ENCODE measurements around the gene TNFSF8.
A peak's percentile ranks its signal among the peaks of the same experiment; 100 is the strongest.

The TNFSF8 gene

DNA sequence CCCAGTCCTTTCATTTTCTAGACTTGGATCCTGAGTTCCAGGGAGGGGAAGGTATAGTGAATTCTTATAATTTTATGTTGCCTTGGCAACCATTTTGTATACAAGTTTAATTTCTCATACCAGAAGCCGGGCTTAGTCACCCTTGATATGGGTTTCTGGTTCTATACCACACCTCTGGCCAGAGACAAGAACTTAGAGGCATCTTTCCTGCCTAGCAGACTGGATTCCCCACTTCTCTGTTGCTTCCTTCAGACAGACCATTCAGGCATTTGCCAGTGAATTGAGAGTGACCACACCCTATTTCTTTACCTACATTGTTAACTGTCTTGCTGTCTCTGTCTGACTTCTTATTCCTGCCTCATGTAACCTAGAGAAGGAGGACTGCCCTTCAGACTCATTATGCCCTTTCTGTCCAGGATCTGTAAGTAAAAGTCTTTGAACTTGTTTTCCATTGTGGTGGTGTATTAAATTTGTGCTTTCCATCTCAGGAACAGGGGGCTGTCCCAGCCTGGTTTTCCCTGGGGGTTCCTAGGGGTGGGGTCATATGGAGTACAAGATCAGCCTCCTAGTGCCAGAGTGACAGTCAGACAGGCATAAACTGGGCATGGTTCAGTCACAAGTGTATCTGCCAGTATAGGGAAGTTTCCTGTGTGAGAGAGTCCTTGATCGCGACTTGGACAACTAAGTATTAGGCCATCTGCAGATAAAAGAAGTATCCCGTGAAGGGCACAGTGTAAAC, 27.4 kb downstream of the TNFSF8 start:
- no peak for DNase-seq

DNA sequence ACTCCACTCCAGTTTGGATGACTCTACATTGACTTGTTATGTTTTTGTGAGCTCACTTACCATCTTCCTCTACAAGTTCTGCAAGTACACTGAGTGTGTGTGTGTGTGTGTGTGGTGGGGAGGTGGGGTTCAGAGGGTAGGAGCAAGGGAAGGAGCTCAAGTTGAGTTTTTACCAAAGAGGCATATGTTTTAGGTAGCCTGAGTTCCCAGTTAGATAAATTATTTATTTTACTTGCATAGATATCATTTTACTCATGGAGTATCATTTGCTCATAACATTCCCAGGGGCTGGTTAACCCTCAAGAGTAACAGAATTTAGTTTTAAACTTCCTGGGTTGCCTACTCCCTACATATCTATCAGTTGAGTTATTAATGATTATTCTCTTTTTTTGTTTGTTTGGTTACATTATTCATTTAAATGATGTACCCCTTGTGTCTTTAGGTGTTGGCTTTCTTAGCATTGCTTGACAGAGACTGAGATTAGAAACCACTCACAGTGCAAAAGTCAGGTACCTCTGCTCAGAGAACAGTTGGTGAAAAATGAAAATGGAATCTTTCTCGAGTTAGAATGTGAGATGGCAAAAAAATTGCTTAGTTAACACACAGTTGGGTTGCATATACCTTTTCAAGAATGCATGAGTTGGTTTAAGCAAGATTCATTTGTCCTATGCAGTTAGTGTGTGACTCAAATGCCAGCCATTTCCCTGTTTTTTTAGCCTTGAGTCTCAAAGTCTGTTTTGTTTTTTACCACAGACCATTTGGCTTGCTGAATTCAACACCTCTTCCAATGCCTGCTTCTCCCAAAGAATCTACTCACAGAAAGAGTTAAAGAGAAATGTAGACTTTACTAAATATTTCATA, 29.2 kb downstream of the TNFSF8 start:
- DNase-seq = no peak

DNA sequence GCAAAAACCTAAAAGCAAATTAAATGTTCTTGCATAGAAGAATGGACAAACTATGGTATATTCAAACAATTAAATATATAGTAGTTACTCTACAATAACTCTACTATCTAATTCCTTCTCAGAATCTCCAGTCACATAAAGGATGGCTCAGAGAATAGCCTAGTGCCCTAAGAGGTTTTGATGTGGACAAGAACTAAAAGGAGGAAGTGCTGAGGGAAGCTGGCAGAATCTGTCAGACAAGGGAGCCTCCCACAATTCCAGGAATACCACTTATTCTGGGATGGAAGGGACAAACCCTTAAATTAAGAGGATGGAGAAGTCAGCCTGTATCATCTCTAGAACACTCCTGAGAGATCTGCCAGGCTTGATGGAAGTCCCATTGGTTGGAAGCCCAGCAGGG, 30.4 kb downstream of the TNFSF8 start:
- no peak for DNase-seq

DNA sequence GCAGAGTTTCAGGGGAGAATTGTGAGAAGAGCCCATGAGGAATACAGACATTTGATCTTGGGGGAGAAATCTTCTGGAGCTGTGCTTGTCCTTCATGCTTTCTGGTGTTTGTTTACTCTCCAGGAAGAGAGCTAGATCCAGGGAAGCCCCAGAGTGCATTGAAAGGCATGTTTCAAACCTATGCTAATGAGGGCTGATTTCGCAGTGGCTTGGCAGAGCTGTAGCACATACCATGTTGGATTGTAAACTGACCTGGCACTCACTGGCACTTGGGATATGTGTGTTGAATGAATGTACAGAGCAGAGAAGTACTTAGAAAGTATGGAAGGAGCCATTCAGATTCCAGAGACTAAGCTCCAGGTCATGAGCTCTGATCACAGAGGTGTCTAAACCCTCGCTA, 30.9 kb downstream of the TNFSF8 start:
- DNase-seq = no peak

DNA sequence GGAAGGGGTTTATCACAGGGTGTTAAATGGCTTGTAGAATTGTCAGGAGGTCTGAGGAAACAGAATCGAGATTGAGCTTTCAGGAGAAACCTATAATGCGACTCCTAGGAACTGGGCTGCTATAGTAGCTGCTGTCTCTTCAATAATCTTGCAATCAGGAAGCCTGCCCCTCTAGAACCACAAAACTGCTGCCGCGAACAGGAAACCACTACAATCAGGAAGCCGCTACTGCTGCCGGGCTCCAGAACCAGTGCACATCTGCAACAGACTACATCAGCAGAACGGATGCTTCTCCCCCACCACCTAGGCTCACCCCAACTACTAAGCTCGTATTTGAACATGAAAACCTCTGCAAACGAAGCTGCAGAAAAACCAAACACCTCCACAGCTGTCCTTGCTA, 31.6 kb downstream of the TNFSF8 start:
- peak; percentile 81 for DNase-seq

DNA sequence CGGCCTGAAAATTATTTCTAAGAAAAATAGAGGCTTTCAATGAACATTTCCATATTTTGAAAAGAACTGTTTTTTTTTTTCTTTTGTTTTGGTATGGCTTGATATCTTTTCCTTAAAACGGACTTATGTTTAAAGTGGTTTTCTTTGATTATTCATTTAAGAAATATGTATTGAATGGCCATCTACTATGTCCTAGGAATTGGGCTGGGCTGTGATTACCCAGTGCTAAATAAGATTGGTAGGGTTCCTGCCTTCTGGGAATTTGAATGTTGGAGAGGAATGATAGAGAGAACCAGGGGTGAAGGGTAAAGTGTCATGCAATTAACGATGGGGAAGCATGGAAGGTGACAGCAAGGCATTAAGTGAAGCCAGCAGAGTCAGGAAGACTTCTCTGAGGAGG, 33.2 kb downstream of the TNFSF8 start:
- DNase-seq = no peak

DNA sequence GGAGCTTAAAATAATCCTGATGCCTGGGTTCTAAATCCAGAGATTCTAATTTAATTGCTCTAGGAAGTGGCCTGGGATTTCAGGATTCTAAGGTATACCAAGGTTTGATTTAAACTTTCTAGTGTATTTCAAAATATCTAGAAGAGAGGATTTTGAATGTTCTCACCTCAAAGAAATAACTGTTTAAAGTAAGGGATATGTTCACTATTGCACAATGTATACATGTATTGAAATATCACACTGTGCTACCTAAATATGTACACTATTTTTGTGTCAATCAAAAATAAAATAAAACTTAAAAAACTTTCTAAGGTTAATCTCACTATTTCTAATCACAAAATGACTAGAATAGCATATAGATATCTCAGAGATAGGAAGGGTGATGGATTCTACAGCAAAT, 34.0 kb downstream of the TNFSF8 start:
- DNase-seq = no peak

DNA sequence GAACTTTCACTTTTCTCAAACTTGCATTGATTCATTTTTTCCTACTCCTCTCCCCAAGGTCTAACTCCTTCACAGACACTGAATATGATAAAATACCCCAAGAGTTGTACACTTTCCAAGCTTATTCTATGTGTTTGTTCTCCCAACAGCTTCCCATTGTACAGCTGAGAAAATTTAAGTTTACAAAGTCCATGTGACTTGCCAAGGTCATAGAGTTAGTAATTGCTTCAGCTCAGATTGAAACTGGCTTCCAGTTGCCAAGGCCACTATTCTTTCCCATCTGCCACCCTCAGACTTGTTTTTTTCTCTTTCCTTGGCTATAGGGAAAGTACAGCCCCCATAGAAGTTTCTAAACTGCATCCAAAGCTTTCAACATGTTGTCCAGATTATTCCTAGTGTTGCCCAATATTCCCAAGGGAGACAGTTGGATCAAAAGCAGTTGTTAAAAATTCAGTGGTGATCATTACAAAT, 34.8 kb downstream of the TNFSF8 start:
- no peak for DNase-seq

DNA sequence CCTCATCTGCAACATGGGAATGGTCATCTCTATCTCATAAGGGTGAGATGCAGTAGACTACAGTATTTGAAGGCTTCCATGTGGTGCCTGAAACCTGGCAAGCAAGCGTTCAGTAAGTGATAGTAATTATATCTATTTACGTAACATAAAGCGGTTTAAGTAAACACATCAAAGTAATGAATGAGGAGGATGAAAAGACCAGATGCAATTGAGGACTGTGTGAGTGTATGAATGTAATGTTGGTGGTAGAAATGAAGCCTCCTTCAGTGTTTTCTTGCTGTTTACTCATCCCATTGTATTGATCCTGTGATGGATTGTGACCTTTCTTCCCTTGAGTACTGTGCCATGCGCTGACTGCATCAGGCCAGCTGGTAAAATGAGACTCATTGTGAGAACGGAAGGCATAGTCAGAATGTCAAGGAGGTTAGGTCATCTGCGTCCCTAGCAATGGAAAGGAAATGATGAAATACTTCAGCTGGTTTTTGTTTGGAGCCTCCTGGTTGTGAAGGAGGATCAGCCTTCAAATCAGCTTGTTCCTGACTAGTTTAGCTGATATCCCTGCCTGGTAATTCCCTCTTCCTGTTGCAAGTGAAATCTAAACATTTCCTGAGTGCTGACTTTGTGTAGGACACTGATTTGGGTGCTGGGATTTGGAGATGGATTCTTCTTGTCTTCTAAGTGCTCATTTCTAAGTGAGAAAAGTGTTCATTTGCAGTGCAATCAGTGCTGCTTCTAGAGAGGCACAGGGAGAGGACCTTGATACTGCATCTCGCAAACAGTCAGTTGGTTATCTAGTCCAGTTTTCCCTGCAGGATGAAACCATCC, 35.6 kb downstream of the TNFSF8 start:
- DNase-seq = no peak

DNA sequence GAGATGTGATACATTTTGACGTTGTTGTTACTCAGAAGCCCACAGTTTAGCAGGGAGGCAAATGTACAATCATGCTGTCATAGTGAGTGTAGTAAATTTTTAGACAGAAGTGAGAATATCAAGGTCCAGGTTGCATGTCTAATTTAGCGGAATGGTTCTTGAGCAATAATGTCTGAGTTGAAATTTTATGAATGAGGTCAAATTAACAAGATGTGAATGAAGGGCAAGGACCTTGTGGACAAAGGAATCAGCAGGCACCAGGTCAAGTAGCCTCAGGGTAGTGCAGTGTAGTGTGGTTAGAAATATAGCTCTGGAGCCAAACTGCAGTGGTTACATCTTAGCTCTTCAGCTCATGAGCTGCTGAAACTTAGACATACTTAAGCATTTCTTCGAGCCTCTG, 36.2 kb downstream of the TNFSF8 start:
- DNase-seq = no peak

DNA sequence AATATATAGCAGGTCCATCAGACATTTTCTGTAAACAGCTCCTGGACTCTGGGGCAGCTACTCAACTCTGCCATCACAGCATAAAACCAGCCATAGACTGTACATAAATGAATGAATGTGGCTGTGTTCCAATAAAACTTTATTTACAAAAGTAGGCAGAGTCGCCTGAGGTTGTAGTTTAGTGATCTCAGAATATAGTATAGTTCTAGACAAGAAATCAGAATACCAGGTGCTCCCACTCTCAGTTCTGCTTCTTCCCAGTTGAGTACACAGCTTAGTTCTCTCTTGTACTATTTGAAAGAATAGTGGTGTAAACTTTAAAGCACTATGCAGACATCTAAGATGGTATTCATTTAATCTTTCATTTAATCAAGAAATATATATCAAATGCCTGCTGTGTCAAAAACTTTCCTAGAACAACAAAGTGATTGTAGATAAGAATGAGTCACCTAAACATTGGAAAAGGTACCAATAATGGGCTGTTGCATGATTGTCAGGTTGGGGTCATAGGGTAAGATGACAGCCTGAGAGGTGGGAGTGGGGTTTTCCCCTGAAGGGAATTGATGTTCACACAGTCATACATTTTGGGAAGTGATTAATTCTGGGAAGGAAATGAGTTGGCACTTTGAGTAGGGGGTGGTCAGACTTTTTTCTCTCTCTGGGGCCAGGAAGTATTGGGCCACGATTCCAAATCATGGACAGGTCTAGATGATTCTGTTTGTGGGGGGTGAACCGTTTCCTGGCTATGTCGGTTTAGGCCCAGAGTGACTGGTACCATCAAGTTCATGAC, 37.0 kb downstream of the TNFSF8 start:
- DNase-seq = no peak

DNA sequence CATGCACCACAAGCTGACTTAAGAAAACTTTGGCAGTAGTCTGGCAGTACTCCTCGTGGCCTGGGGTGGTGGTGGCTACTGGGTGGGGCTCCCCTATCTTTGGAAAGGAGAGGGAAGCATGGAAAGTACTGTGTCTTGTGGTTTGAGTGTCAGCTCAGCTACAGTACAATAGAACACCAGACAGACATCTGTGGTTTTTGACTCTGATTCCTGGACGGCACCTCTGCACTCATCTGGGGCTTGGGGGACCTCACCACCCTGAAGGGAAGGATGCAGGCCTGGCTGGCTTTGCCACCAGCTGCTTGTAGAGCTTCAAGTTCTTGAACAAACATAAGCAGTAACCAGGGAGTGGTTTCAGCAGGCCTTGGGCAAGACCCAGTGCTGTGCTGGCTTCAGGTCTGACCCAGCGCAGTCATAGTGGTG, 40.6 kb downstream of the TNFSF8 start:
- no peak for DNase-seq

DNA sequence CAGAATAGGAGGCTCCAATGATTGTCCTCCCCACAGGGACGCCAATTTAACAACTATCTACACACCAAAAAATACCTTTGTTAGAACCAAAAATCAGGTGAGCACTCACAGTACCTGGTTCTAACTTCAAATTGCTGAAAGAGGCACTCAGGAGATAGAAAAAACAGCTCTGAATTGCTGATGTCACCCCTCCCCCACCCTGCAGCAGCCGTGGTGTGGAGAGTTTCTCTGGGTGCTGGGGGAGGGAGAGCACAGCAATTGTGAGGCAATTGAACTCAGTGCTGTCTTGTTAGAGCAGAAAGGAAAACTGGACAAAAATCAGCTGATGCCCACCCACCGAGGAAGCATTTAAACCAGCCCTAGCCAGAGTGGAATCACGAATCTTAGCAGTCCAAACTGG, 41.8 kb downstream of the TNFSF8 start:
- DNase-seq = no peak

DNA sequence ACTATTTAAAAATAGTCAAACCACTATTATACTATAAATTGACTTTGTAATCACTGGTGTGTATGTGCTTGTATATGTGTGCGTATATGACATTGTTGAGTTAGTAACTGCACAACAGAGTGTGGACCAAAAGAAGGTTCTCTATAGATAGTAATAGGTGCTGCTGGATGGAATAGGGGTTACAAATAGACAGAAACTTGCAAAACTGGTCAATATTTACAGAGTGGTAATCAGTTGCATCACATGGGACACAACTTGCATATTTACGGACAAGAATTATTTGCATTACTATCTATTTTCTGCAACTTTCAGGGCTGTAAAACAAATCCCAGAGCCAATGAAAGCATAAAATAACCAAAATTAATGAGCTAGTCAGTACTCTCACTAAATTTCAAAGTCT, 42.4 kb downstream of the TNFSF8 start:
- DNase-seq = no peak

DNA sequence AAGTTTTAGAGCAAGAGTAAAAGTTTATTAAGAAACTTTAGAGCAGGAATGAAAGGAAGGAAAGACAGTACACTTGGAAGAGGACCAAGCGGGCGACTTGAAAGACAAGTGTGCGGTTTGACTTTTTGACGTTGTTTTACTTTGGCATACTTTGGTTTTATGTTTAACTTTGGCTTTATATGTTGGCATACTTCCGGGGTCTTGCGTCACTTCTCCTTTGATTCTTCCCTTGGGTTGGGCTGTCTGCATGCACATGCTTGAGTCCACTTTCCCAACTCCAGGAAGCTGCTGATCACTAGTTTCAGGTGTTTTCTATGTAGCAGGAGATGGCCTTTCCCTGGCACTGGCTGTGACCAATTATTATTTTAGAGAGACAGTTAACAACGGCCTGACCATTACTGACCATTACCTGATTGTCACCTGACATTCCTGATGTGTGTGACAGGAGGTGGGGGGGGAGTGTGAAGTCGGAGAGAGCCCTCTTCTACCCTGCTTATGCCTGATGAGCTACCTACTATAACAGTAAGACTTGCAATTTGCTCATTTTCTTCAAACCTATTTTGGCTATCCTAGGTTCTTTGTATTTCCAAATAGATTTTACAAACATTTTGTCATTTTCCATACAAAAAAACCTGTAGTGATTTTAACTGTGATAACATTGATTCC, 45.5 kb downstream of the TNFSF8 start:
- no peak for DNase-seq

DNA sequence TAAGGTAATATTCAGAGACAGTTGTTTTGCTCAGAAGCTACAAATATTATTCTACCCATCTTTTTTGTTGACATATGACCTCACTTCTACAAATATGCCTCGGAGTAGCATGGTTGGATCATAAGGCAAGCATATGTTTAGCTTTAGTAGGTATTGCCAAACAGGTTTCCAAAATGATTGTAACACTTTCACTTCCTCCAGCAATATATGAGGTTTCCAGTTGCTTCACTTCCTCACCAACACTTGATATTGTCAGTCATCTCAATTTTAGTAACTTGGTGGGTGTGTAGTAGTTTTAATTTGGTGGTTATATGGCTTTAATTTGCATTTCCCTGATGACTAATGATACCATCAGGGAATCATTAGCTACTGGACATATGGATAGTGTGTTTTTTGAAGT, 46.7 kb downstream of the TNFSF8 start:
- no peak for DNase-seq

DNA sequence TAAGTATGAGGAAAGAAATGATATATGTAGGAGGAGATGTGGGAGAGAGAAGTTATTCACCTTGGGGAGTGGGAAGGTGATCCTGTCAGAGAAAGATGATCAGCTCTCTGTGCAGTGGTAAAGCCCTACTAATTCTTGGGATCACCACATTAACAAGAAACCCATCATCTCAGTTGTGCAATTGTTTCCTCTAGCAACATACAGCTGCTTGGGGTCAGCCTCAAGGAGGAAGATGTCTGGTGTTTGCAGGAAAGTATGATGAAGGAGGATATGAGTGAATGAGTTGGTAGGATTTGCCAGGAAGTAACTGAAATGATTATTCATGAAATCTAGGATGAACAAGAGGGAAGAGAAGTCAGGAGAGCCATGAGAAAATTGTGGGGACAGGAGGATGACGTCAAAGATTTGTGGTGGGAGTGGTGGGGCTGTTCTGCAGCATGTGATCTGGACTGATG, 50.1 kb downstream of the TNFSF8 start:
- DNase-seq = no peak

DNA sequence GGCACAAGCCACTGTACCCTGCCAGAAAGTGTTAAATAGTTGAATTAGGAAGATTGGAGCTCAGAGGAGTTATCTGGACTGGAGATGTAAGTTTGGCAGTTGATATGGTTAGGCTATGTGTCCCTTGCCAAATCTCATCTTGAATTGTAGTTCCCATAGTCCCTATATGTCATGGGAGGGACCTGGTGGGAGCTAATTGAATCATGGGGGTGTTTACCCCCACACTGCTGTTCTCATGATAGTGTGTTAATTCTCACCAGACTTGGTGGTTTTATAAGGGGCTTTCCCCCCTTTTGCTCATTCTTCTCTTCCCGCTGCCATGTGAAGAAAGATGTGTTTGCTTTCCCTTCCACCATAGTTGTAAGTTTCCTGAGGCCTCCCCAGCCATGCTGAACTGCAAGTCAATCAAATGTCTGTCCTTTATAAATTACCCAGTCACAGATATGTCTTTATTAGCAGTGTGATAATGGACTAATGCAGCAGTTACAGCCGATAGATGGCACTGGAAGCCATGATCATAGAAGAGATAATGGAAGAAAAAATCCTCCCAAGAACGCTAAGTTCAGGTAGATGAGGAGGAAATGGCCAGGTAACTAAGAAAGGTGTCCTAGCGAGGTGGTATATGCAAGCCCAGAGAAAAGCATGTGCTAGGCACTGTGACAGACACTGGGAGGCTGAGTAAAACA, 51.4 kb downstream of the TNFSF8 start:
- DNase-seq = no peak

DNA sequence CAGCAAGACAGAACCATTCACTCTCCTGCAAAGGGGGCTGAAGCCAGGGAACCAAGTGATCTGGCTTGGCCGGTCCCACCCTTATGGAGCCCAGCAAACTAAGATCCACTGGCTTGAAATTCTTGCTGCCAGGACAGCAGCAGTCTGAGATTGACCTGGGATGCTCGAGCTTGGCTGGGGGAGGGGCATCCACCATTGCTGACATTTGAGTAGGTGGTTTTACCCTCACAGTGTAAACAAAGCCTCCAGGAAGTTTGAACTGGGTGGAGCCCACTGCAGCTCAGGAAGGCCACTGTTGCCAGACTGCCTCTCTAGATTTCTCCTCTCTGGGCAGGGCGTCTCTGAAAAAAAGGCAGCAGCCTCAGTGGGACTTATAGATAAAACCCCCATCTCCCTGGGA, 60.5 kb downstream of the TNFSF8 start:
- no peak for DNase-seq

DNA sequence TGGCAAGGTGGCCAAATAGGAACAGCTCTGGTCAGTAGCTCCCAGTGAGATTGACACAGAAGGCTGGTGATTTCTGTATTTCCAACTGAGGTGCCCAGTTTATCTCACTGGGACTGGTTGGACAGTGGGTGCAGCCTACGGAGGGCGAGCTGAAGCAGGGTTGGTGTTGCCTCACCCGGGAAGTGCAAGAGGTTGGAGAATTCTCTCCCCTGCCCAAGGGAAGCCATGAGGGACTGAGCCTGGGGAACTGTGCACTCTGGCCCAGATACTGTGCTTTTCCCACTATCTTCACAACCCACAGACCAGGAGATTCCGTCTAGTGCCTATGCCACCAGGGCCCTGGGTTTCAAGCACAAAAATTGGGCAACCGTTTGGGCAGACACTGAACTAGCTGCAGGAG, 61.0 kb downstream of the TNFSF8 start:
- no peak for DNase-seq

DNA sequence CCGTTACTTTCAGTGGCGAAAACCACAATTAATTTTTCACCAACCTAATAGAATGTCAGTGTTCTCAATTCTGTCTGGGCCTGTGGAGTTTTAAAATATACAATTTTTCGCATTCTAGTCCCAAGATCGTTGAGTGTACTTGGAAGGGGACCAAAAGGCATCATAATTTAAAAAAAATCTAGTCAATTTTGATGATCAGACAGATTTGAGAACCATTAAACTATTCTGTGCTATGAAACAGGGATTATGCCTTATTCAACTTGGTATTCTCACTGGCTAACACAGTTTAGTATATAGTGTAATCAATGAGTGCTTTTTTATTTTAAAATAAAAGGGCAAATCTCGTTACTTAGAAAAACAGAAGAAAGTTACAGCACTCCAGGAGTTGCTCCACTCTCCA, 63.1 kb downstream of the TNFSF8 start:
- DNase-seq = no peak

Measured in GDM1 (cell line).